ENCODE measurements around the gene KCNMB3.

DNA sequence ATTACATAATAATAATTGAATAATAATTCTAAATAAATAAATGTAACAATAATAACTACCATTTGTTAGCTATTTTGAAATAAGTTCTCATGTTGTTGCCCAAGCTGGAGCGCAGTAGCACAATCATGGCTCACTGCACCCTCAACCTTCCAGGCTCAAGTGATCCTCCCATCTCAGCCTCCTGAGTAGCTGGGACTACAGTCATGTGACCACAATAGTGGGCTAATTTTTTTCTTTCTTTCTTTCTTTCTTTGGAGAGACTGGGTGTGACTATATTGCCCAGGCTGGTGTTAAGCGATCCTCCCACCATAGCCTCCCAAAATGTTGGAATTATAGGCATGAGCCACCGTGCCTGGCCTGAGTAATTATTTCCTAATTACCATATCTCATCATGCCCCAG, 30.9 kb upstream of the KCNMB3 start:
- no peak for TF ChIP-seq POLR2A (IDR thresholded peaks at IDR 0.05)
- TF ChIP-seq, protein P1, sequence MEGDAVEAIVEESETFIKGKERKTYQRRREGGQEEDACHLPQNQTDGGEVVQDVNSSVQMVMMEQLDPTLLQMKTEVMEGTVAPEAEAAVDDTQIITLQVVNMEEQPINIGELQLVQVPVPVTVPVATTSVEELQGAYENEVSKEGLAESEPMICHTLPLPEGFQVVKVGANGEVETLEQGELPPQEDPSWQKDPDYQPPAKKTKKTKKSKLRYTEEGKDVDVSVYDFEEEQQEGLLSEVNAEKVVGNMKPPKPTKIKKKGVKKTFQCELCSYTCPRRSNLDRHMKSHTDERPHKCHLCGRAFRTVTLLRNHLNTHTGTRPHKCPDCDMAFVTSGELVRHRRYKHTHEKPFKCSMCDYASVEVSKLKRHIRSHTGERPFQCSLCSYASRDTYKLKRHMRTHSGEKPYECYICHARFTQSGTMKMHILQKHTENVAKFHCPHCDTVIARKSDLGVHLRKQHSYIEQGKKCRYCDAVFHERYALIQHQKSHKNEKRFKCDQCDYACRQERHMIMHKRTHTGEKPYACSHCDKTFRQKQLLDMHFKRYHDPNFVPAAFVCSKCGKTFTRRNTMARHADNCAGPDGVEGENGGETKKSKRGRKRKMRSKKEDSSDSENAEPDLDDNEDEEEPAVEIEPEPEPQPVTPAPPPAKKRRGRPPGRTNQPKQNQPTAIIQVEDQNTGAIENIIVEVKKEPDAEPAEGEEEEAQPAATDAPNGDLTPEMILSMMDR (IDR thresholded peaks at IDR 0.05) = no peak
- TF ChIP-seq POLR2AphosphoS5 (IDR thresholded peaks at IDR 0.05) = no peak
- no peak for TF ChIP-seq EP300 (IDR thresholded peaks at IDR 0.05)

Data from upper lobe of left lung (tissue), 4 donors.